Left renal cortex interstitium (tissue), 4 donors: ENCODE data around the gene MT3. TPM values are rescaled to one million over a fixed set of nuclear protein-coding genes. Genes with fewer than 3 reads are reported as not detected.
A peak's percentile ranks its signal among the peaks of the same experiment; 100 is the strongest.

Experiments
- DNase-seq, 4 donors: peaks; one replicate each; pipeline ENCODE4 v3.0.0-alpha.2; 2013; ENCODE audit warnings: low read depth in 4 of 4, low spot score in 2 of 4, missing footprints in 1 of 4
- polyA plus RNA-seq, 4 donors: library from polyadenylated mRNA; unstranded; fragments of 120-200 nt; gene quantifications; one replicate each; pipeline ENCODE4 v1.2.1, GENCODE V29; 2013; ENCODE audit not compliant: insufficient read length in 4 of 4

MT3 gene
- 1 to 10 TPM; 1.5 to 2.4 (median 1.6) TPM for polyA plus RNA-seq

- DNase-seq: no peak
These were observed at the start of gene MT3 for GRCh38 chr16:56589141-56590039. MT3 (plus strand) TSS chr16:56589528; CDS start chr16:56589591, 63 bp downstream.

- DNase-seq: no peak
These were observed 49.7 kb upstream of the MT3 start for GRCh38 chr16:56539656-56540055.

- DNase-seq: no peak
These were observed 47.3 kb upstream of the MT3 start for GRCh38 chr16:56542039-56542438.

GRCh38 chr16:56547120-56547948, 42.0 kb upstream of the MT3 start:
- no peak for DNase-seq

GRCh38 chr16:56547949-56548567, 41.3 kb upstream of the MT3 start:
- DNase-seq: no peak

GRCh38 chr16:56549161-56549560, 40.2 kb upstream of the MT3 start:
- no peak for DNase-seq

- DNase-seq: no peak
These were observed 39.5 kb upstream of the MT3 start for GRCh38 chr16:56549744-56550385.

- peak in 1 of 4 donors; percentile 20 for DNase-seq
These were observed 37.3 kb upstream of the MT3 start for GRCh38 chr16:56551796-56552738.

- DNase-seq: no peak
These were observed 34.9 kb upstream of the MT3 start for GRCh38 chr16:56554441-56554840.

- DNase-seq: no peak
These were observed 31.1 kb upstream of the MT3 start for GRCh38 chr16:56558024-56558747.

GRCh38 chr16:56559109-56559508, 30.2 kb upstream of the MT3 start:
- no peak for DNase-seq

GRCh38 chr16:56560447-56560846, 28.9 kb upstream of the MT3 start:
- DNase-seq: no peak

- no peak for DNase-seq
These were observed 28.2 kb upstream of the MT3 start for GRCh38 chr16:56561126-56561525.

GRCh38 chr16:56564793-56565477, 24.4 kb upstream of the MT3 start, which contains the start of gene MT4:
MT4 (plus strand) TSS chr16:56565073; CDS start chr16:56565129, 56 bp downstream.
- no peak for DNase-seq

- DNase-seq: no peak
These were observed 19.4 kb upstream of the MT3 start for GRCh38 chr16:56569971-56570370.

- no peak for DNase-seq
These were observed 17.8 kb upstream of the MT3 start for GRCh38 chr16:56571525-56571924.

- DNase-seq: no peak
These were observed 14.7 kb upstream of the MT3 start for GRCh38 chr16:56574625-56575024.
